Measurements from ENCODE around the gene VPS8. TPM values are rescaled to one million over a fixed set of nuclear protein-coding genes. Genes with fewer than 3 reads are reported as not detected.

The VPS8 gene
- total and polyA plus RNA-seq, 2 of the 13 experiments (the other 11 are each of a cell fraction or from before 2014, with no cell fraction given): 14.2 to 35.1 TPM

- Histone ChIP-seq H3K36me3 (replicated peaks in 1 of 2; ENCODE audit: control insufficient read depth in 1 of 2, insufficient read depth in 2 of 2, low read length in 2 of 2) (no peaks in the 10 kb centered on the region), H3K27me3 (ENCODE audit: control insufficient read depth in 1 of 2, insufficient read depth in 2 of 2, low read length in 2 of 2) (no peaks in the 10 kb centered on the region), H3K4me1 (ENCODE audit: insufficient read depth, low read length) (no peaks in the 10 kb centered on the region), H3K9ac (ENCODE audit: insufficient read depth, low read depth, low read length) (no peak overlapping the region), H3K9me3 (ENCODE audit: low read length) (no peaks in the 10 kb centered on the region), H3K79me2 (ENCODE audit: insufficient read depth, low read length) (no peaks in the 10 kb centered on the region), H3K27ac (ENCODE audit: extremely low read length, insufficient read depth, low read length) (no peak overlapping the region), H3K4me3 (replicated peaks in 1 of 3; ENCODE audit: insufficient read depth in 1 of 3, low read depth in 2 of 3, low read length in 3 of 3) (no peak overlapping the region), H2AFZ (ENCODE audit: low read length) (no peak overlapping the region), H4K20me1 (ENCODE audit: insufficient read depth, low read length) (no peaks in the 10 kb centered on the region), H3K4me2 (ENCODE audit: low read depth, low read length) (no peak overlapping the region)
- no peak for FAIRE-seq
- ChIA-PET POLR2A (no interaction called here), CTCF (ENCODE audit: low intra/inter-chr PET ratio, low total read pairs) (no interaction called here)
- no TSS peak for BruUV-seq (replicated peaks)
- no peak for DNase-seq (ENCODE audit: low spot score)
- intact Hi-C loops (cut with micrococcal nuclease; ENCODE audit: unreplicated experiment): no loop called here
- TF ChIP-seq KLF13 (CRISPR knock-in tag; IDR thresholded peaks at IDR 0.05) (no peak), HCFC1 (IDR thresholded peaks at IDR 0.05; ENCODE audit: low read depth, low read length) (no peak), HOXA7 (CRISPR knock-in tag; IDR thresholded peaks at IDR 0.05) (no peak), ZNF83 (CRISPR knock-in tag; IDR thresholded peaks at IDR 0.05; ENCODE audit: borderline replicate concordance) (no peak), ZNF331 (CRISPR knock-in tag; IDR thresholded peaks at IDR 0.05) (no peak), NFE2 (CRISPR knock-in tag; IDR thresholded peaks at IDR 0.05) (no peak), CEBPG (CRISPR knock-in tag; IDR thresholded peaks at IDR 0.05) (no peak), ZNF776 (CRISPR knock-in tag; IDR thresholded peaks at IDR 0.05) (no peak), IRX3 (CRISPR knock-in tag; IDR thresholded peaks at IDR 0.05; ENCODE audit: borderline replicate concordance, low read depth) (no peak), GABPA (IDR thresholded peaks at IDR 0.05; ENCODE audit: low read depth, low read length) (no peak), GABPA (CRISPR knock-in tag; IDR thresholded peaks at IDR 0.05; ENCODE audit: low read depth) (no peak)
- ATAC-seq: no peak; the same call in 2 of the 3 replicates
- whole genome bisulfite sequencing (ENCODE audit: low lambda C conversion rate): 33% methylated on average over 3 of the region's 4 CpGs
- in situ Hi-C loops (cut with HindIII; ENCODE audit: extremely low pct_ligation_motif_present, low pct_unique_long_range_greater_than_20kb): no loop called here
Measured at GRCh38 chr3:184795522-184796190, 16.3 kb upstream of the VPS8 start.

DNA sequence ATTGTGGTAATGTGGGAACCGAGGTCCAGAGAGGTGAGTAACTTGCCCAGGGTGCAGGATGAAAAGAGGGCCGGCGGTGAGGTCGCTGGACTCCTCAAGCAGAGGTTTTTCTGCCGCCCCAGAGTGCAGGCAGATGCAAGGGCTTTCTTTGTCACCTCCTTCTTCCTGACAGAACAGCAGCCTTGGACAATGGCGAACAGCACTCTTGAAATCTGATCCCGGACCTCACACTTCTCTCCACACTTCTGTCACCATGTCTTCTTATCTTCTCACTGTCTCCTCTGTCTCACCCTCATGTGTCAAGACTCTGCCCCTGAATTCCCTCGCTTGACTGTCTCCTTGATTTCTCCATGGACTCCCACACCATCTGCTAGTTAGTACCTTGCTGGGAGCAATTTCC lies 15.4 kb upstream of the VPS8 start:
- FAIRE-seq (no peak), ATAC-seq (no peak), DNase-seq (ENCODE audit: low spot score) (no peak)
- Histone ChIP-seq H3K9ac (ENCODE audit: insufficient read depth, low read depth, low read length) (no peak overlapping the region), H3K9me3 (ENCODE audit: low read length) (no peaks in the 10 kb centered on the region), H3K4me1 (ENCODE audit: insufficient read depth, low read length) (no peaks in the 10 kb centered on the region), H3K27me3 (ENCODE audit: control insufficient read depth in 1 of 2, insufficient read depth in 2 of 2, low read length in 2 of 2) (0 out of 5 replicates have a peak, but pooled peaks cover 0 to 3% of the 10 kb centered on the region in 2 experiments), H3K4me2 (ENCODE audit: low read depth, low read length) (no peak overlapping the region), H3K79me2 (ENCODE audit: insufficient read depth, low read length) (no peaks in the 10 kb centered on the region), H2AFZ (ENCODE audit: low read length) (no peak overlapping the region), H3K27ac (ENCODE audit: extremely low read length, insufficient read depth, low read length) (no peak overlapping the region), H3K36me3 (replicated peaks in 1 of 2; ENCODE audit: control insufficient read depth in 1 of 2, insufficient read depth in 2 of 2, low read length in 2 of 2) (no peaks in the 10 kb centered on the region), H4K20me1 (ENCODE audit: insufficient read depth, low read length) (no peaks in the 10 kb centered on the region), H3K4me3 (replicated peaks in 1 of 3; ENCODE audit: insufficient read depth in 1 of 3, low read depth in 2 of 3, low read length in 3 of 3) (no peak overlapping the region)
- POLR2A ChIA-PET: no interaction called here
- in situ Hi-C loops (cut with HindIII; ENCODE audit: extremely low pct_ligation_motif_present, low pct_unique_long_range_greater_than_20kb): no loop called here
- BruUV-seq (replicated peaks): no TSS peak
- CTCF ChIA-PET (ENCODE audit: low intra/inter-chr PET ratio, low total read pairs): no interaction called here
- 29% methylated on average over 8 of the region's 8 CpGs for WGBS (ENCODE audit: low lambda C conversion rate)
- TF ChIP-seq HDAC2 (CRISPR knock-in tag; IDR thresholded peaks at IDR 0.05) (no peak), ZNF747 (CRISPR knock-in tag; IDR thresholded peaks at IDR 0.05; ENCODE audit: borderline replicate concordance) (no peak), ZNF234 (CRISPR knock-in tag; conservative IDR thresholded peaks at IDR 0.05) (no peak)
- intact Hi-C loops (cut with micrococcal nuclease; ENCODE audit: unreplicated experiment): no loop called here

All from HepG2 (cell line).